Measurements from ENCODE around the gene GSE1.

Gene GSE1

DNA sequence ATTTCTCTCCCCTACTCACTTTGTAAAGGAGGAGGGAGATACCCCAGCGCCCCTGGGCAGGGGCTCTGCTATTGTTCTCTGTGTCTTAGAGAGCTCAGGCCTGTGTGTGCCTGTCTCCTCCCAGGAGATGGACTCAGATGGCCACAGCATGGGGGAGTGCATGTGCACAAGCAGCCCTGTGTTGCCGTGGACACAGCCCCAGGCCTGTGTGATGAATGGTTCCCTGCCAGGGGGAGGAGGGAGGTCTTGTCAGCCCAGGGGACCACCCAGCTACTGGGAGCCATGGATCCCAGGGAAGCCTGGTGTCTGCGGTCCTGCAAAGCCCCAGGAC is 49.3 kb downstream of the GSE1 start:
- H3K4me3 ChIP-seq (ENCODE audit: low read length): no peak overlapping the region
- no peak for DNase-seq (ENCODE audit: low read depth, low spot score)

DNA sequence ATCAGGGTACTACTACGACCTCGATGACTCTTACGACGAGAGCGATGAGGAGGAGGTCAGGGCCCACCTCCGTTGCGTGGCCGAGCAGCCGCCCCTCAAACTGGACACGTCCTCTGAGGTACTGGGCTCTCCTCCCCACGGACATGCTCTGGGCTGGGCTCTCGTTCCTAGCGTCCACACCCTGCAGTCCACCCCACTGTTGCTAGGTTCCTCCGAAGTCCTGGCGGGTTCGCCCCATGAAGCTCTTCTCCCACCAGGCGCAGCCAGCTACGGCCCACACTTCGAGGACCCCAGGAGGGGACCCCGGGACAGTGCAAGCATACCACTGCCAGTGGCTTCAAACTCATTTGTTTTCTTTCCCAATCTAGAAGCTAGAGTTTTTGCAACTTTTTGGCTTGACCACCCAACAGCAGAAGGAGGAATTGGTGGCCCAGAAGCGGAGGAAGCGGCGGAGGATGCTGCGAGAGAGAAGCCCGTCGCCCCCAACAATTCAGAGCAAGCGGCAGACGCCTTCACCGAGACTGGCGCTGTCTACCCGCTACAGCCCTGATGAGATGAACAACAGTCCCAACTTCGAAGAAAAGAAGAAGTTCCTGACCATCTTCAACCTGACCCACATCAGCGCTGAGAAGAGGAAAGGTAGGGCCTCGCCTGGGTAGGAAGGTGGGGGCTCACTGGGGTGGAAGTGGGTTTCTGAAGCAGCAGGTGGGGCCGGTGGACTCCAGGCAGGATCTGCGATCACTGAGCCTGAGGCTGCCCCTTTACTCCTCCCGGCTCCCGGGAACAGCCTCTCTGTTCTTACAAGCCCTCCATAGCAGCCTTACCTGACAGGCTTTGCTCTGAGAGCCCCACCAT is 50.1 kb downstream of the GSE1 start:
- H3K4me3 ChIP-seq (ENCODE audit: low read length): no peak overlapping the region
- DNase-seq (ENCODE audit: low read depth, low spot score): no peak

DNA sequence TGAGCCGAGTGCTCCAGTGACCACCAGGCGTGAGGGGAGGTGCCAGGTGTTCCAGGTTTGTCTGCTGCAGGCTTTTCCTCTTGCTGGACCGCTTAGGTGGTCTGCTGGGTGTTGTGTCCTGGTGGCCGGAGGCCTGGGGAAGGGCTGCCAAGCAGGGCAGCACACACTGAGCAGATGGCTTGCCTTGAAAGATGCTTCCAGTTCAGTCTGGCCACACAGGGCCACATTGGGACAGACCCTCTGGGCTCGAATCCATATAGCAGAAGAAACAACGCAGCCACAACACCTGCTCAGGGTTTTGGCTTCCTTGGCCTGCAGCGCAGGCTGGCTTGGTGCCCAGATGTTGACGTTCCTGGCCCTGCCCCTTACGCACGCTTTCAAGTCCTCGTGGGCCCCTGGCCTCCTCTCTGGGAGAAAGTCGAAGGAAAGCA is 50.8 kb downstream of the GSE1 start:
- DNase-seq (ENCODE audit: low read depth, low spot score): no peak
- H3K4me3 ChIP-seq (ENCODE audit: low read length): no peak overlapping the region

DNA sequence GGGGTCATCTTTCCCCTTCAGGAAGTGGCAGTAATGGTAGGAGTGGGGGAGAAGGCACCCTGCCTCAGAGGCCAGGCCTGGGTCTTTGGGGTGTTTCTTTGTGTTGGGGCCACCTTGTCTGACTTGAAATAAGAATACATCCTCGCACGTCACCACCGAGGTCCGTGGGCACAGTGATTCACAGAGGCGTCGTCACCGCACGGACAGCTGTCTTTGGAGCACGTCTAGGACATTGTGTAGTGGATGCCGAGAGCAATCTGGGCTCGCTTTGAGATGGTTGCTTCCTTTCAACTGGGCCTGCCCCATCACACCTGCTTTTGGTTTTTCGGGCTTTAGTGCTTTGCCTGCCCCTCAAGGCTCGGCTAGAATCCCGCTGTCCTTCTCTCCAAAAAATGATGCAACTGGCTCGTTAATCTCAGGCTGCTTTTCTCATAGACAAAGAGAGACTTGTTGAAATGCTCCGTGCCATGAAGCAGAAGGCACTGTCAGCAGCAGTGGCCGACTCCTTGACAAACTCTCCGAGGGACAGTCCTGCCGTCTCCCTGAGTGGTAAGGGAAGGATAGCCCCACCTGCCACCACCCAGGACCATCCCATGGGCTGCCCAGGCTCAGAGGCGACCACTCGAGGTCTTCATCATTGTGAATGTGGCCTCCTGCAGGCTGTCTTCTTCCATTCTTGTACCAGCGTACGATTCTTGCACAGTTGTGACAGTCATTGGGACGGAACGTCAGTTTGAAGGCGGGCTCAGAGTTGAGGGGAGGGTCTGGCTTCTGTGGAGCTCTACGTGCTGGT is 51.7 kb downstream of the GSE1 start:
- no peak overlapping the region for H3K4me3 ChIP-seq (ENCODE audit: low read length)
- DNase-seq (ENCODE audit: low read depth, low spot score): no peak

DNA sequence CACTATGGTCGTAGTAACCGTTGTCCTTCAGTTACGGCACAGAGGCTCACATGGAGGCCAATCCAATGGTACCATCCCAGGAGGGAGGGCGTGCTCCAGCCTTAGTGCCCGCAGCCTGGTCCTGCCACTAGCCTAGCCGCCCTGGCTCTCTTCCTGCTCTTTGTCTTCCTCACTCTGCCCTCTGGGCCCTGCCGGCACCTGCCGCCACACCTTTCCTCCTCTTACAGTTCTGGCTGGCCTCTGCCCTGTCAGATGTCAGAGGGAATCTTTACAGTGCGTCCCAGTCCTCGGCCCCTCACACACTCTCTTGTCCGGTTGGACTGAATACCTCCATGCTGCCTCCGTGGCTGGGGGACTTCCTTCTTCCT is 52.2 kb downstream of the GSE1 start:
- H3K4me3 ChIP-seq (ENCODE audit: low read length): no peak overlapping the region
- DNase-seq (ENCODE audit: low read depth, low spot score): no peak

DNA sequence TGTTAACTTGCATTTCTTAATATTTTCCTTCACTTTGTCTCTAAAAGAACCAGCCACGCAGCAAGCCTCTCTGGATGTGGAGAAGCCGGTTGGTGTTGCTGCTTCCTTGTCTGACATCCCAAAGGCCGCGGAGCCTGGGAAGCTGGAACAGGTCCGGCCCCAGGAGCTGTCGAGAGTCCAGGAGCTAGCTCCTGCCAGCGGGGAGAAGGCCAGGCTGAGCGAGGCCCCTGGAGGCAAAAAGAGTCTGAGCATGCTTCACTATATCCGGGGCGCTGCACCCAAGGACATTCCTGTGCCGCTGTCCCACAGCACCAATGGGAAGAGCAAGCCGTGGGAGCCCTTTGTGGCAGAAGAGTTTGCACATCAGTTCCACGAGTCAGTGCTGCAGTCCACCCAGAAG is 52.8 kb downstream of the GSE1 start:
- no peak for DNase-seq (ENCODE audit: low read depth, low spot score)

DNA sequence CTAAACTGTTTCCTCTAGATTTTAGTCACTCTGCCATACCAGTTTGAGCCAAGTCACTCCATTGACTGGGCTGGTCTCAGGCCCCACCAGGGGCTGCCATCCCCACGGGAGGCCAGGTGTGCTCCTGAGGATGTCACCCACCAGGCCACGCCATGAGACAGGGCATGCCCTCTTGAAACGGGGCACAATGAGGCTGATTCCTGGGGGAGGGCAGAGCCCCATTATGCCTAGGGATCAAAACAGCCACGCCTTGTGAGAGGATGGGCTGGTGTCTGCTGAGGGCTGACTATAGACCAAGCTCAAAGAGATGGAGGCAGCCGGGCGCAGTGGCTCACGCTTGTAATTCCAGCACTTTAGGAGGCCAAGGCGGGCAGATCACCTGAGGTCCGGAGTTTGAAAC is 54.1 kb downstream of the GSE1 start:
- no peak overlapping the region for H3K4me3 ChIP-seq (ENCODE audit: low read length)
- DNase-seq (ENCODE audit: low read depth, low spot score): no peak

More for the DNA sequence above, 52.8 kb downstream of the GSE1 start:
- H3K4me3 ChIP-seq (ENCODE audit: low read length): no peak overlapping the region

DNA sequence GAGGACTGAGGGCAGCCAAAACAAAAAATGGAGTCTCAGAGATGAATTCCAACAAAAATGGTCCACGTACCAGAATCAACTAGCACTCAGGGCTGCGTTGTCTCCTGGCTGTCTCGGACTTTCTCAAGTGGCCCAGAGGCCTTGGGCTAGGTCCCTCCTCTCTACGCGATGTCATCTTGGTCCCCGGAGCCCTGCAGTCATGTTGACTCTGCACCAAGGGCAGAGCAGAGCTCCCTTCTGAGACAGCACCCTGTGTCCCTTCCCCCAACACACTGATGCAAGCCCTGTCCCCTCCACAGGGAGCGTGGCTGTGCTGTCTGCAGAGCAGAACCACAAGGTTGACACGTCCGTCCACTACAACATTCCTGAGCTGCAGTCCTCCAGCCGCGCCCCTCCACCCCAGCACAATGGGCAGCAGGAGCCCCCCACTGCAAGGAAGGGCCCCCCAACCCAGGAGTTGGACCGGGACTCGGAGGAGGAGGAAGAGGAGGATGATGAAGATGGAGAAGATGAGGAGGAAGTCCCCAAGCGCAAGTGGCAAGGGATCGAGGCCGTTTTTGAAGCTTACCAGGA is 54.8 kb downstream of the GSE1 start:
- no peak overlapping the region for H3K4me3 ChIP-seq (ENCODE audit: low read length)
- no peak for DNase-seq (ENCODE audit: low read depth, low spot score)

DNA sequence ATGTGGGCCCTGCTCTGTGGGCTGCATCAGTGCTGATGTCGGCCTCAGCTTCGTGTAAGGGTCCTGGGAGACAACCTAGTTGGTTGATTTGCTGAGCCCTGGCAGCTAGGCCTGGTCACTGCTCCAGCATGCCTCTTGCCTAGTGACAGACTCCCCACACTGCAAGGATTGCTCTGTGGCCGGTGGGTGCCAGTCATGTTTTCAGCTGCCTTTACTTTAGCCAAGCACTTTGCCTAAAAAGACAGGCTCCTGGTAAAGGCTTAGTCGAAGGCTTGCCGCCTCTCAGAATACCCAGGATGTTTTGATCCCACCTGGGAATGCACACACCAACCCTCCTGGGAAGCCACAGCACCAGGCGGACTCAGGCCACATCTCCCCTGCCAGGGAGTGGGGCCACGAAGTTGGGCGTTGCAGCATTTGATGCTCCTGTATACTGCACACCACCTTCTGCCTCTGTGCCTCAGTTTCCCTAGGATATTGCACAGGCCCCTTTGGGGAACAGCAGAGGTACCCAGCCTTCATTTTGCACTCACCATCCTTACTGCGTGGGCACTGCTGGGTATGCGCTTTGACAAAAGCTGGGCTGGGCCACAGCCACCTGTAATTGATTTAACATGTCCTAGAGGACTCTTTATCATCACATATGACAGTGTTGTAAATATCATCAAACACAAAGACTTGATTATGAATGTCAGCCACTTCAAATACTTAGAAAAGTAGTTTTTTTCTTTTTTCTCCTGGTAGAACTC is 55.7 kb downstream of the GSE1 start:
- no peak for DNase-seq (ENCODE audit: low read depth, low spot score)
- H3K4me3 ChIP-seq (ENCODE audit: low read length): no peak overlapping the region

DNA sequence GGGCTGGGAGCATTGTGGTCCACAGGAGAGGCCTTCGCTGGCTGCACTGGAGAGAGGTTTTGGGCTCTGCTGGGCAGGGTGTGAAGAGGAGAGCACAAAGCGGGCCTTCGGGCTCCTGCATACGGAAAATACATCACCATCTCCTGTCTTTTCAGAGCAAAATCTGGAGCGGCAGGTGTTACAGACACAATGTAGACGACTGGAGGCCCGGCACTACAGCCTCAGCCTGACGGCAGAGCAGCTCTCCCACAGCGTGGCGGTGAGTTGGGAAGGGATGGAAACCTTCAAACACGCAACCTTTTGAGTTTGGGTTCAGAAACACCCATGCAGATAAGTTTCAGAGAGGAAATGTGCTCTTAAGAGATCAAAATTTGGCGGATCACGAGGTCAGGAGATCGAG is 57.7 kb downstream of the GSE1 start:
- no peak for DNase-seq (ENCODE audit: low read depth, low spot score)
- H3K4me3 ChIP-seq (ENCODE audit: low read length): no peak overlapping the region

DNA sequence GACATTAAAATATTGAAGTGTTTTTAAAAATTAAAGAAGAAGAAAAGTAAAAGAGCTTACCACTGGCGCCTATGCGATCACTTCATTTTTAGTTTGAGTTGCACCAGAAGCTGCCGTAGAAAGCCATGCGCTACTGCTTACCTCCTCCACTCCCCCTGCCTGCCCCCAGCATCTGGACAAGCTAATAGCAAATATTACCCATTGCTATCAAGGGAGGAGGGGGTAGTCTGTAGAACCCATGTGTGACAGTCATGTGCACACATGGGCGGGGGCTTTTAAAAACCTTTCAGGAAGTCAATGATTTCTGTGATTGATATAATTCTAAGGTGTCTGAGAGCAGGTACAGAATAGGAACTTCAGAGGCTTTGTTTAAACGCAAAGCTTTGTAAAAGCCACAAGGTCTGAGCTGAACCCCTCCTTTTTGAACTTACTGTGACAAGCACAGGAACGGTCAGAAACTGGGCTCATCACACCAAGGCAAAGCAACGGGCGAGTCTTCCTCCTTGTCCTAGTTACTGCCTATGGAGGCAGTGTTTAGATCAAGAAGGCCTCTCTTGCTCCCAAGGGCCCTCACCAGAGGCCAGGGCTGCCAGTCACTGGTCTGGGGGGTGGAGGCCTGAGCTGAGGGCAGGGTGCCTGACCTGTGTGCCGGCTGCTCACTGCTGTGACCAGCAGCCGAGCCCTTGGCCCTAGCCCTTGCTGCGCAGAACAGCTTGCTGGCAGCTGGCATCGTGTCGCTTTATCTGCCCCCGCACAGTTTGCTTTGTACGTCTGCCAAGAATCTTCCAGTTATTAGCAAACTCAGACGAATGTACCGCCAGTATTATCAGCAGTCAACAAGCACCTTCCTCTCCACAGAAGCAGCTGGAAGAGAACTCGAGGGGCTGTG is 60.7 kb downstream of the GSE1 start:
- no peak for DNase-seq (ENCODE audit: low read depth, low spot score)

DNA sequence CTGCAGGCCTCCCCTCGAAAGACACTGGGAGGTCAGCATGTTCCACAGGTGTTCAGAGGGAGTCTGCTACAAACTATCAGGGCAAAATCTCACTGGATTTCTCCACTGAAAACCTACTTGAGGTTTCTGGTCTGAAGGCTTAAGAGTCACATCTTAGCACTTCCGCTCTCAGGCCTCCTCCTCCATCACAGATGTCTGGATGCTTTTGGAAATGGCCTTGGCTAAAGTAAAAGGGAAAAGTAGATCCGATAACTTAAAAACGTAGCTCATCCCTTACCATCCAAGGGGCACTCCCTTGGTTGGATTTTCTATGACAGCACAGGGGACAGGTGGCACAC is 61.3 kb downstream of the GSE1 start:
- no peak for DNase-seq (ENCODE audit: low read depth, low spot score)
- no peak overlapping the region for H3K4me3 ChIP-seq (ENCODE audit: low read length)

More for the DNA sequence above, 60.7 kb downstream of the GSE1 start:
- no peak overlapping the region for H3K4me3 ChIP-seq (ENCODE audit: low read length)

DNA sequence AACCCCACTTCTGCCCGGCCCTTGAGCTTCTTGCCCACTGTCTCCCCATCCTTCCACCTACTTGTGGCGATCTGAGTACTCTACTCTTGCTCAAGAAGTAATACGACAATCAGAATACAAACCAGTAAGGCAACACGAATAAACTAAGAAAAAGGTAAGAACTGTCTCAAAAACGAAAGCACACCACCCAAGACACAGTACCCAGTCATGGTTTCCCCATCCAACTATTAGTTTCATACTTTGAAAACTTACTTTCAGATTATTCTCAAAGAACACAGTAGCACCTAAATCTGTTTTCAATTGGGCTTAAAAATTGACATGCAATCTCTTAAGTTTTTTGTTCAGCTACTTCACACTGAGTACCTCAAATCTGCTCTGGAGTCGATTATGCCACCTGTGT is 61.7 kb downstream of the GSE1 start:
- no peak overlapping the region for H3K4me3 ChIP-seq (ENCODE audit: low read length)
- no peak for DNase-seq (ENCODE audit: low read depth, low spot score)

DNA sequence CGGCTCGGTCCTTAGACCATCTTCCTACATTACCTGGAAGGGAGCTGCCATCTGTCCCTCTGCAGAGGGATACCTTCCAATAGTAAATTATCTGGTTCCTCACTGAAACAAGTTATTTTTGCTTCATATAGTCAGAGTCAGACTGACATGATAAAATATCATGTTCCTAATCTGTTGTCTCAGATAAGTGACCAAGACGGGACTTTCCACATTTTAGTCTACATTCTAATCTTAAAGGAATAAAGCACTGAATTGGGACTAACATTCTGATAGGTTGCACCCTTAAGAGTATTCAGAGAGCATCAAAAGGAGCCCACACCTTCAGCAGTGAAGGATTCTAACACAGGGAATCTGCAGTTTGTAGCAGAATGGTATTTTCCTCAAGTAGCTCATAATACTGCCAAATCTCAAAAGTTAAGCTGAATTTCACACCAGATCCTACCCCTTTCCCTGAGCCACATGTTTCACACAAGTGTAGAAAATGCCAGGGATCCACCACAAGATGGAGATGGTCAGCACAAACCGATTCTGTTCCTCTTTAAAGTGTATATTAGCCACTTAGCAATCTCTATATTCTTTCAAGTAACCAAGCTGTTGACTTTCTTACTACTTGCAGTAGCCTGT is 62.2 kb downstream of the GSE1 start:
- no peak overlapping the region for H3K4me3 ChIP-seq (ENCODE audit: low read length)
- DNase-seq (ENCODE audit: low read depth, low spot score): no peak

DNA sequence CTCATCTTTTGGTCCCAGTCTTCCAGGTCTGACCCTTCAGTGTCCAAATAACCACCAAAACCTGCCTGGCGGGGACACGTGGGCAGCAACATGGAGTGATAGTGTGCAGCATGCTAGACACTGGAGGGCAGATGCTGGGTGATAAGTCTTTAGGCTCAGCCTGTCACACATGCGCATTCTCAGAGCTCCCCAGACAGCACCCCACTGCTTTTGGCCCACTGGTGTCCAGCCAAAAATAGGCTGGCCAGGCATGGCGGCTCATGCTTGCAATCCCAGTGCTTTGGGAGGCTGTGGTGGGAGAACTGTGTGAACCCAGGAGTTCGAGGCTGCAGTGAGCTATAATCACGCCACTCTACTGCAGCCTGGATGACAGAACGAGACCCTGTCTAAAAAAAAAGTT is 63.3 kb downstream of the GSE1 start:
- H3K4me3 ChIP-seq (ENCODE audit: low read length): no peak overlapping the region
- DNase-seq (ENCODE audit: low read depth, low spot score): no peak

DNA sequence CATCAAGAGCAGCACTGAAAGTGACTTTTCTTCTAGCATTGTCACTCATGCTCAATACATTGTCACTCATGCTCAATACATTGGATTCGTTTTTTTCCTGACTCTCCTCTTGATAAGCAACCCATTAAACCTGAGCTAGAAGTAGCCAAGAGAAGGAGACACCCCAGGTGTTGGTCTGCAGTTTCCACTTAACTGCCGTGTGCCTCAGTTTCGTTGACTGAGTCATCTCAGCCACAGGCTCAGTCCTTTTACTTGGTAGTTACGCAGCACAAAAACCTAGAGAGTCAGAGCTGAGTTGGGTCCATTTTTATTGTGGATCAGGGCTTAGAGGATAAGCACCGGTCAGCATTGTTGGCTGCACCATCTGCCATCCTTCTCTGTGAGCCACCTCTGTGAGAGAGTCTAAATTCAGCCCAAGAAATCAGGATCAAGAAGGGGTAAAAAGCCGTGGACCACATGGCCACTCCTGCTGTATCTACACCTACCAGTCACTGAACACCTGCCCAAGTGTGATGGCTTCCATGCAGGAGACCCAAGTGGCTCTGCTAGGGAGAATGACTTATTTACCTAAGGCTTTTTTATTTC is 64.4 kb downstream of the GSE1 start:
- no peak overlapping the region for H3K4me3 ChIP-seq (ENCODE audit: low read length)
- no peak for DNase-seq (ENCODE audit: low read depth, low spot score)

DNA sequence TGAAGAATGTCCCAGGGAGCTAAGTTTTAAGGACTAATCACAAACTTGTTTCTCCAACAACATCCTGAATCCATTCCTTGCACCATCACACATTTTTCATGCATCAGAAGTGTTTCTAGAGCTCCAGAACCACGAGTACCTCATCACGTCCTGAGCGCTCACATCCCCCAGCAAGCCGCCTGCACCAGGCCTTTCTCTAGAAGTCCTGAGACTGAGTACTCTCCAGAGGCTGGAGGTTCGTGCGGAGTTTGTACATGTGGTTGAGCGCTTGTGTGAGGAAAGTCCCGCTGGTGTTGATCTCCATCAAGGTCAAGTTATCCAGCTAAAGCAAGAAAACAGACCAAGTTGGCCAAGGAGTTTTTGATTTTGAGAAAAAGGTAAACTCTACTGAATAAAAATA is 64.9 kb downstream of the GSE1 start:
- H3K4me3 ChIP-seq (ENCODE audit: low read length): no peak overlapping the region
- DNase-seq (ENCODE audit: low read depth, low spot score): no peak

DNA sequence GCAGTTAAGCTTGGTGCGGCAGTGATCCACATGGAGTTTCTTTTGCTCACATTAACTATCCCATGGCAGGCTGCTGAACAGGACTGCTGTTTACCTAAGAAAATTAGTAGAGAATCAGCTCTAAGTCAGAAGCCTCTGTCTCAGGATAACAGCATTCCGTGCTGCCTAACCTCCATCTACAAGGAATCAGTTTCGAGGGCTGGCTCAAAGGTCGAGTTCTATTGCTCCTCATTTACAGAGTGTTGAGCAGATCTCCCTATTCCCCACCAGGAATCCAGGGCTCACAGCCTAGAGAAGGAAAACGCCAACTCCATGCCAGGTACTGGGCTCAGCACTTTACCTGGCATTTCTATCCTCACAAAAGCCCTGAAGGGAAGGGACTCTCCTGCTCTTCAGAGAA is 65.7 kb downstream of the GSE1 start:
- no peak for DNase-seq (ENCODE audit: low read depth, low spot score)
- no peak overlapping the region for H3K4me3 ChIP-seq (ENCODE audit: low read length)
